HG02840 (cell line): Measurements from ENCODE around the gene ATF7IP.
"Not testable (repeated sequence)": the region's sequence is repeated elsewhere in the genome, so short reads cannot be mapped to it uniquely, and the experiment has no call there.

Experiments used
- ATAC-seq: cut with Tn5 transposase; IDR thresholded peaks from one replicate; pipeline ENCODE4 v1.9.1; 2021; ENCODE audit warnings: mild to moderate bottlenecking, moderate library complexity, moderate number of reproducible peaks; ENCODE audit not compliant: unreplicated experiment, low FRiP score

The ATF7IP gene

GRCh38 chr12:14369311-14369710 lies 3.8 kb downstream of the ATF7IP start:
- ATAC-seq, result no peak

GRCh38 chr12:14373217-14373616 lies 7.7 kb downstream of the ATF7IP start:
- no peak for ATAC-seq

- ATAC-seq, result no peak
Measured at GRCh38 chr12:14379508-14379907, 14.0 kb downstream of the ATF7IP start.

- peak; percentile 92 for ATAC-seq
Measured at GRCh38 chr12:14384783-14385638, 19.5 kb downstream of the ATF7IP start.

- no peak for ATAC-seq
Measured at GRCh38 chr12:14387219-14387871, 21.9 kb downstream of the ATF7IP start.

- no peak for ATAC-seq
Measured at GRCh38 chr12:14390449-14390848, 25.0 kb downstream of the ATF7IP start.

- no peak for ATAC-seq
Measured at GRCh38 chr12:14390870-14391530, 25.5 kb downstream of the ATF7IP start.

GRCh38 chr12:14393751-14394150 lies 28.3 kb downstream of the ATF7IP start:
- no peak for ATAC-seq

- peak; percentile 76 for ATAC-seq
Measured at GRCh38 chr12:14394317-14395073, 29.0 kb downstream of the ATF7IP start.

- peak; percentile 44 for ATAC-seq
Measured at GRCh38 chr12:14395074-14395778, 29.7 kb downstream of the ATF7IP start.

GRCh38 chr12:14396071-14396470 lies 30.6 kb downstream of the ATF7IP start:
- ATAC-seq, result peak; percentile 48

GRCh38 chr12:14399871-14400270 lies 34.4 kb downstream of the ATF7IP start:
- ATAC-seq, result no peak

GRCh38 chr12:14400599-14400998 lies 35.1 kb downstream of the ATF7IP start:
- no peak for ATAC-seq

- not testable (repeated sequence) for ATAC-seq
Measured at GRCh38 chr12:14401267-14401666, 35.8 kb downstream of the ATF7IP start.

GRCh38 chr12:14402697-14403096 lies 37.2 kb downstream of the ATF7IP start:
- no peak for ATAC-seq

GRCh38 chr12:14403293-14403692 lies 37.8 kb downstream of the ATF7IP start:
- ATAC-seq, result no peak

- no peak for ATAC-seq
Measured at GRCh38 chr12:14403711-14404196, 38.3 kb downstream of the ATF7IP start.

GRCh38 chr12:14405407-14405806 lies 39.9 kb downstream of the ATF7IP start:
- ATAC-seq, result not testable (repeated sequence)

- ATAC-seq, result no peak
Measured at GRCh38 chr12:14408208-14408607, 42.7 kb downstream of the ATF7IP start.

- ATAC-seq, result no peak
Measured at GRCh38 chr12:14410177-14410576, 44.7 kb downstream of the ATF7IP start.
